Measurements from ENCODE around the gene DDI1.

The DDI1 gene

GRCh38 chr11:104086621-104087020 lies 50.2 kb downstream of the DDI1 start:
- no peak for DNase-seq
